SK-N-MC (cell line): ENCODE measurements around the gene MRNIP.

Experiments used
- DNase-seq: peaks from one replicate; pipeline ENCODE4 v3.0.0-alpha.2; 2011; ENCODE audit warnings: low read depth, low spot score
- H3K27ac ChIP-seq: fragments of 200-600 bp; sonication (generic); 2 replicates; pipeline ENCODE4 v1.5.1; 2016; ENCODE audit warnings: mixed run types
- H3K36me3 ChIP-seq: fragments of 200-600 bp; sonication (generic); 2 replicates; pipeline ENCODE4 v1.6.1; 2017; ENCODE audit warnings: antibody characterized with exemption, low read length, mixed read lengths; ENCODE audit not compliant: insufficient read depth
- H3K4me3 ChIP-seq: fragments of 200-600 bp; sonication (generic); 2 replicates; pipeline ENCODE4 v1.5.1; 2016
- H3K9ac ChIP-seq: fragments of 200-600 bp; sonication (generic); 2 replicates; pipeline ENCODE4 v1.8.0; 2017; ENCODE audit warnings: mixed run types, mixed read lengths; ENCODE audit not compliant: insufficient read length
- H3K9me3 ChIP-seq: fragments of 200-600 bp; sonication (generic); 2 replicates; pipeline ENCODE4 v1.6.1; 2017; ENCODE audit warnings: low read depth, mild to moderate bottlenecking, antibody characterized with exemption, low read length, moderate library complexity, mixed read lengths
- EZH2 ChIP-seq: fragments of 200-600 bp; sonication (generic); IDR thresholded peaks from one replicate; pipeline ENCODE4 v1.6.1; 2017; ENCODE audit warnings: antibody characterized with exemption
- FOXP2 ChIP-seq: optimal IDR thresholded peaks from 2 replicates; pipeline ENCODE3; 2011; ENCODE audit warnings: mild to moderate bottlenecking, moderate library complexity; ENCODE audit not compliant: insufficient read depth; ENCODE audit errors: extremely low read length, control extremely low read depth
- POLR2AphosphoS5 ChIP-seq: IDR thresholded peaks from 2 replicates; pipeline ENCODE4 v1.6.1; 2012; ENCODE audit warnings: mild to moderate bottlenecking, low read depth, low read length, borderline replicate concordance

The MRNIP gene

DNA sequence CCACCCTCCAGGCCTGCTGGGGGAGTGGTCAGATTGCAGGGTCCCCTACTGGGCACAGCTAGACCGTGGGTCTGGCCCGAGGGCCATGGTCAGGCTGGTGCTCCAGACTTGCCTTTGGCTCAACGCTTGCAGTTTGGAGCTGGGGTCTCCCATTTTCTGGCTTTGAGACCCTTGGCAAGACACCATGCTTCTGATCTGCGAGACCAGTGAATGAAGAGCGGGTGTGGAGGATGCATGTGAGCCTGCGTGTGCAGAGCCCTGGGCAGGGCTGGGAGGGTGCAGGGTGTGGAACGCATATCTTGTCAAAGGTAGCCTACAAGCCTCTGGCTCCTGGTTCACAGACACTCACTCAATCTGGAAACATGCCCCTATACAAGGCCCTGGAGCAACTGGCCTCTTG lies 6.1 kb upstream of the MRNIP start:
- DNase-seq: no peak
- H3K9me3 ChIP-seq: no peaks in the 10 kb centered on the region
- no peak overlapping the region for H3K27ac ChIP-seq
- TF ChIP-seq FOXP2 (no peak), EZH2 (no peak), POLR2AphosphoS5 (no peak)
- H3K4me3 ChIP-seq: no peak overlapping the region
- no peak overlapping the region for H3K9ac ChIP-seq
- H3K36me3 ChIP-seq: peaks cover 12% of the 10 kb centered on the region; the same call in 1 of the 2 replicates

DNA sequence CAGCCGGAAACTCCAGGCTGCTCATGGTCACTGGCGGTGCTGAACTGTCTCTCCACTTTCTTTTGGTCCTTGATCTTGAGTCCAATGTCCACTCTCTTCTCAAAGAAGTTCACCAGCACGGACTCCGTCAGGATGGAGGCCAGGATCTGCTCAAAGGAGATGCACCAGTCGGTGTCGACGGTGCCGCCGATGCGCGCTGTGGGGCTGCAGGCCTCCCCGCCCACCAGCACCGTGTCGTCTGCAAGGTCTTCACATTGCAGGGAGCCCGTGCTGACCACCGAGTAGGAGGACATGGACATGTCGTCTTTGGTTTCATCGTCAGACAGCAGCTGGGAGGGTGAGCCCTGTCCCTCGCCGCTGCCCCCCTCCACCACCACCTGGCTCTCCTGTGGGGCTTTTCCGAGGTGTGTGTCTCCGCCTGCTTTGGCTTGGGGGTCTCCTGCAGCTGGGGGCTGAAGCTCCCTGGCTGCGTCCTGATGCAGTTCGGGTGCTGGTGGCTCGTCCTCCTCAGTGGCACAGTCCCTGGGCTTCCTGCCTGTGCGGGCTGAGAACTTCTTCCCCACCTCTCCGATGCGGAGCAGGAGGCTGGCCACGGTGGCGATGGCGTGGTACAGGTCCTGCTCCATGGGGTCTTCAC lies 5.0 kb upstream of the MRNIP start:
- H3K4me3 ChIP-seq: no peak overlapping the region
- H3K9me3 ChIP-seq: no peaks in the 10 kb centered on the region
- peaks cover 12% of the 10 kb centered on the region; the same call in 1 of the 2 replicates for H3K36me3 ChIP-seq
- no peak for DNase-seq
- H3K9ac ChIP-seq: no peak overlapping the region
- no peak overlapping the region for H3K27ac ChIP-seq
- TF ChIP-seq EZH2: no peak
- no peak for TF ChIP-seq POLR2AphosphoS5
- no peak for TF ChIP-seq FOXP2

DNA sequence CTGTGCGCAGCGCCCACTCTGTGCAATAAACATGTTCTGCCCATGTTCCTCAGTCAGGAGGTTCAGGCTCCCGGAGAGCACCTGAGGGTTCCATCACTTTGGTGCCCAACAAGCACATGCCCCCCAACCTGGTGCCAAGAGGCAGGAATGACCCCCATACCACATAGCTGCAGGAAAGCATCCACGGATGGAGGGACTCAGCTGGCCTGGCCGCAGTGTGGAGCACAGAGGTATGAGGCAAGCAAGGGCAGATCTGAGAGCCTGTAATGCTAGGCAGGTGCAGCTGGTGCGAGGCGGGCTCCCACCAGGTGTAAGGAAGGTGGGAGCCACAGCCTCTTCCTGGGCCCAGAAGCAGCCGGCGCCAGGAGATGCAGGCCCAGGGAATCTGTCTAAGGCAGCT lies 4.3 kb upstream of the MRNIP start:
- no peak for DNase-seq
- Histone ChIP-seq H3K27ac (no peak overlapping the region), H3K36me3 (peaks cover 9% of the 10 kb centered on the region; the same call in 1 of the 2 replicates), H3K9ac (no peak overlapping the region), H3K4me3 (no peak overlapping the region), H3K9me3 (no peaks in the 10 kb centered on the region)
- TF ChIP-seq POLR2AphosphoS5 (no peak), FOXP2 (no peak), EZH2 (no peak)

DNA sequence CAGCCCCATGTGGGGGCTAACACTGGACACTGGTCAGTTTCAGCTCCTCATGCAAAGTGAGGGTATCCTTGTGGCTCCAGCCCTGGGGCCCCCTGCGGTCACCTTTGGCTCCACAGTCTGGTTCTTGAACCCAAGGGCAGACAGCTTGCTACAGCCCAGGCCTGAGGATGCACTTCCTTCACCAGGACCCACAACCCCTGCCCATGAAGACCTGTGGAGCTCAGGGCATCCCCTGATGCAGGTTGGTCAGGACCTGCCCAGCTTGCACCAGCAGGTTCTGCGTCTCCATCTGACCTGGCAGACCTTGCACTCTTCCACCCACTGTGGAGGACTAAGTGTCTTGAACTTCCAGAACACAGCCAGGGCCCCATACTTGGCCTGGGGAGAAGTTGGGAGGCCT lies 3.7 kb upstream of the MRNIP start:
- no peak overlapping the region for H3K4me3 ChIP-seq
- TF ChIP-seq POLR2AphosphoS5: no peak
- no peak for TF ChIP-seq FOXP2
- no peak for TF ChIP-seq EZH2
- DNase-seq: no peak
- no peaks in the 10 kb centered on the region for H3K9me3 ChIP-seq
- H3K27ac ChIP-seq: no peak overlapping the region
- peaks cover 9% of the 10 kb centered on the region; the same call in 1 of the 2 replicates for H3K36me3 ChIP-seq
- no peak overlapping the region for H3K9ac ChIP-seq

DNA sequence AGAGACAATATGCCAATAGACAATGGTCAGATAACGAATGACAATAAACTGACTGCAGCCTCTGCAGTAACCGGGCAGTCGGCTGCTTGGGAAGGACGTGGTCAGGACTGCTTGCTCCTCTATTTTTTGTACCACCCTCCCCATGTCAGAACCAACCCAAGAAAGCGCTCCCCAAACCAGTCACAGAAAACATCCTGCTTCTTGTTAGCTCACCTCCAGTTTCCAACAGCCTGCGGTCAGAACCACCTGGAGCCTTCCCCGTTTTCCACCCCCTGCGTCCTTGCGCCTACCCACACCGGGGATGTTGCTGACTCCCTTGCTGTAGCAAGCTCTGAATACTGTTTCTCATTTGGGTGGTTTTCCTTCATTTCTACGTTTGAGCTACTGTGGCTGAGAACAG lies 1.7 kb upstream of the MRNIP start:
- H3K9me3 ChIP-seq: no peaks in the 10 kb centered on the region
- no peak for TF ChIP-seq POLR2AphosphoS5
- TF ChIP-seq FOXP2: no peak
- TF ChIP-seq EZH2: no peak
- no peak for DNase-seq
- H3K27ac ChIP-seq: no peak overlapping the region; the same call in 1 of the 2 replicates
- peaks cover 9% of the 10 kb centered on the region; the same call in 1 of the 2 replicates for H3K36me3 ChIP-seq
- H3K4me3 ChIP-seq: no peak overlapping the region
- H3K9ac ChIP-seq: no peak overlapping the region

DNA sequence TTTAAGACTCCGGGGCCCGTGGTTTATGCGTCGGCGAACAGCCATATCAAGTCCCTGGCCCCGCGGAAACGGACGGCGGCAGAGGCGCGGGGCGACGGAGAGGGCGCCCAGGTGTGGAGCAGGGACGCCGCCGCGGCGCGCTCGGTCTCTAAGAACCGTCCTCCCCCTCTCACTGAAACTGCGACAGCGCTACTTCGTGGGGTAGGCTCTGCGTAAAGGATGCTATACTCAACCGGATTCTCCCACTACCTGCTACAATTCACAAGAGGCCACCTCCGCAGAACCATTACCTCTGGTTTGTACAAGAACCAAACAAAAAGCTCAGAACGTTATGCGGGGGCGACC lies 404 bp downstream of the MRNIP start:
- Histone ChIP-seq H3K9me3 (no peaks in the 10 kb centered on the region), H3K36me3 (peaks cover 2% of the 10 kb centered on the region; the same call in 1 of the 2 replicates), H3K9ac (peak overlapping the region; percentile 71), H3K27ac (no peak overlapping the region), H3K4me3 (peak overlapping the region; percentile 97)
- DNase-seq: no peak
- TF ChIP-seq POLR2AphosphoS5 (no peak), FOXP2 (no peak), EZH2 (no peak)

DNA sequence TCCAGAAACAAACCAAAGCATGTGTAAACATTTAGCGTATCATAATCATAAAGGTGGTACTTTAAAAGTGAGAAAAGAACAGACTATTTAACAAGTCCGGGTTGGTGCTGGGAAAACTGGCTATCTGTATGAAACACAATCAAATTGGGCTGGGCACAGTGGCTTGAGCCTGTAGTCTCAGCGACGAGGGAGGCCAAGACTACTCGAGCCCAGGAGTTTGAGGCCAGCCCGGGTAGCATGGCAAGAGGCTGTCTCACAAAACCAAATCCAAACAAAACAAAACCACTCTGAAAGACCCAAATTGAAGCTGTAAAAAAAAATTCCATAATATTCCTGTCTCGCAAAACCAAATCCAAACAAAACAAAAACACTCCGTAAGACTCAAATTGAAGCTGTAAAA lies 4.3 kb downstream of the MRNIP start:
- H3K9me3 ChIP-seq: no peaks in the 10 kb centered on the region
- H3K9ac ChIP-seq: no peak overlapping the region
- peaks cover 18% of the 10 kb centered on the region for H3K36me3 ChIP-seq
- TF ChIP-seq EZH2: no peak
- TF ChIP-seq FOXP2: no peak
- TF ChIP-seq POLR2AphosphoS5: no peak
- no peak overlapping the region for H3K27ac ChIP-seq
- no peak for DNase-seq
- no peak overlapping the region for H3K4me3 ChIP-seq

DNA sequence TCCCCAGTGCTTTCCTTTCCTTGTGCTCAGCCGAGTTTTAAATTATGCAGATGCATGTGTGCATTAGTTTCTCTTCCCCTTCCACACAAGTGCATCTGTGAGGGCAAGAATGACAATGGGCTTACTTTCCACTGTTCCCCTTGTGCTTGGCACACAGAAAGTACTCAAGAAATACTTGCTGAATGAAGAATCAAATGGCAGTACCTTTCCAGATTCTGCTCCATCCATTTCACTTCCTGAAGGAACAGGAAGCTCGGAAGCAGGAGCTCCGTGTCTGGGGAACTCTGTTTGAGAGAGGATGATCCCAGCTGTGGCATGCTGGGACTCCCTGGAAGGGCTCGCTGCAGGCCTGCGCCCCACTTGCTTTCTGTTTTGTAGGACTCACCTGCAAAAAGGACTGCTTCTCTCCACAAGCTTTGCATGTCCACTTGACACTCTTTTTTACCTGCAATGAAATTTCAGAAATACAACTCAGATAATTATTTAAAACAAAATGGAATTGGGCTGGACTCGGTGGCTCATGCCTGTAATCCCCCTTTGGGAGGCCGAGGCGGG lies 5.5 kb downstream of the MRNIP start:
- no peak for DNase-seq
- Histone ChIP-seq H3K4me3 (no peak overlapping the region), H3K27ac (no peak overlapping the region), H3K36me3 (peaks cover 24% of the 10 kb centered on the region), H3K9me3 (no peaks in the 10 kb centered on the region), H3K9ac (no peak overlapping the region)
- TF ChIP-seq EZH2 (no peak), POLR2AphosphoS5 (no peak), FOXP2 (no peak)
